DMS153 treated with DMSO at 0.1 percent for 48 hours (cell line): ENCODE data around the gene RHNO1.

Source experiments
- DNase-seq: peaks from one replicate; lab custom pipeline; 2025; ENCODE audit not compliant: unreplicated experiment; lab: John Stamatoyannopoulos, UW

Gene RHNO1, protein sequence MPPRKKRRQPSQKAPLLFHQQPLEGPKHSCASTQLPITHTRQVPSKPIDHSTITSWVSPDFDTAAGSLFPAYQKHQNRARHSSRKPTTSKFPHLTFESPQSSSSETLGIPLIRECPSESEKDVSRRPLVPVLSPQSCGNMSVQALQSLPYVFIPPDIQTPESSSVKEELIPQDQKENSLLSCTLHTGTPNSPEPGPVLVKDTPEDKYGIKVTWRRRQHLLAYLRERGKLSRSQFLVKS

DNA sequence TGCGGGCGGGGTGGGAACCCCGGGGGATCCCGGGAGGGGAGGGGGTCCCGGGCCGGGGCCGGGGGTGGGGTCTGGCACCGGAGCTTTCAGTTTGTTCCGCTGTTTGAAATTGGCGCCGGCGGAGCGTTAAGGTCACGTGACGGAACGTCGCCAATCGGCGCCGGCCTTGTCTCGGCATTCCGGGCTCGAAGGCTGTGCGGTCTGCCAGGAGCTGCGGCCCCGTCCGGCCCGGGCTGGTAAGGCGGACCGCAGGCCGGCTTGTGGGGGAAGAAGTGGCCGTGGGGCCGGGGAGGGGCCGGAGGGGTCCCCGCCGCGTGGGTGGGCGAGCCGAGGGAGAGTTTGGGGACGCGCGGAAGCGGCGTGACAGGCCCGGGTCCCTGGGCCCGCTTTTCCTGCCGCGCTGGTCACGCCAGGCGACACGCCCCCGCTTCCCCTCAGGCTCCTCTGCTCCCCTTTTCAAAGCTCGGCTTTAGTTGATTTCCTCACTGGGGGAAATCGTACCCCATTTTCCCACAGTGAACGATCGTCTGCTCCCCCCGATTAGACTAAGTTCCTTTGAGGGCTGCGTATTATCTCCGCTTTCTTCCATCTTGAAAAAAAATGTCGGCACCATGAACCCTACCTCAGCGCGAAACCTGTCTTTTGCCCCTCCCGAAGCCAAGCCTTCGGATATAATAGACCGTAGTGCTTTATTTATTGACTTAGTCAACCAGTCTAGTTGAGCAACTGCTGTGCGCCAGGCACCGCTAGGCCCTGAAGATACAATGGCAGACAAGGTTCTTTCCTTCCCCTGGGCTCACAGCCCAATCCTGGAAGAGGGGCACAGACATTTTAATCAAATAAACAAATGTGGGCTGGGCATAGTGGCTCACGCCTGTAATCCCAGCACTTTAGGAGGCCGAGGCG is at the start of gene RHNO1, which contains the start of gene FOXM1:
Gene RHNO1 (plus strand): TSS at position 177 of the 906 bp plus-strand sequence. CDS start 8,144 bp downstream, outside the sequence.
Gene FOXM1 (minus strand): TSS at position 128 of the 906 bp plus-strand sequence. CDS start 2,696 bp downstream, outside the sequence.
- DNase-seq, result peak; percentile 87

DNA sequence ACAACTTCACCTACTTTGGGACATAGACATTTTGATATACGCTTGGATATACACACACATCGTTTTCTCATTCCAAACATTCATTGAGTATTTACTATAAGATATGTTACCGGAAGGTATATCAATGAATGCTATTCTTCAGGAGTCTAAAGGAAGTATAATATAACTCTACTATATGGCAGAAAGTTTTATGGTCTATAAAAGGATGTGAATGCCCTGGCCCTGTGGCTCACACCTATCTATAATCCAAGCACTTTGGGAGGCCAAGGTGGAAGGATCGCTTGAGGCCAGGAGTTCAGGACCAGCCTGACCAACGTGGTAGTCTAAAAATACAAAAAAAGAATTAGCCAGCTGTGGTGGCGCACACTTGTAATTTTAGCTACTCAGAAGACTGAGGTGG is 47.7 kb upstream of the RHNO1 start:
- DNase-seq, result no peak

GRCh38 chr12:2832550-2833127 is 44.4 kb upstream of the RHNO1 start:
- peak; percentile 21 for DNase-seq

GRCh38 chr12:2833327-2833726 is 43.7 kb upstream of the RHNO1 start:
- DNase-seq, result no peak

DNA sequence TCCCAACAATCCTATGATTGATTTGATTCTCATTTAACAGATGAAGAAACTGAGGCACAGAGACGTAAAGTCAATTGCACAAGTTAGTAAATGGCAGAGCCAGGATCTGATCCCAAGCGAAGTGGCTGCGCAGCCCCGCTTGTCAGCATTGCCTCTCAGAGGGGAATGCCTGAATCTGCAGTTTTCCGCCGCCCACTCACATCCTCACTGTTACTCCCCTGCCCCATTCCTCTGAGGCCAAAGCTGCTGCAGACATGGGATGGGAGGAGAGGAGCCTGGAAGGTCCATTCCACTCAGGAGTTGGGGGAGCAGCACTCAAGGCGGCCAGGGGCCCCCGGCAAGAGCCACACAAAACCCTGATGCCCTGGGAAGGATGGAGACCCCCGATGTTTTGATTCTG is 43.2 kb upstream of the RHNO1 start:
- no peak for DNase-seq

GRCh38 chr12:2834581-2835491 is 42.2 kb upstream of the RHNO1 start, which contains the start of gene NRIP2:
NRIP2 (minus strand) TSS chr12:2835035; CDS start chr12:2834983, 52 bp downstream.
- no peak for DNase-seq

GRCh38 chr12:2835691-2836403 is 41.2 kb upstream of the RHNO1 start:
- DNase-seq, result no peak

DNA sequence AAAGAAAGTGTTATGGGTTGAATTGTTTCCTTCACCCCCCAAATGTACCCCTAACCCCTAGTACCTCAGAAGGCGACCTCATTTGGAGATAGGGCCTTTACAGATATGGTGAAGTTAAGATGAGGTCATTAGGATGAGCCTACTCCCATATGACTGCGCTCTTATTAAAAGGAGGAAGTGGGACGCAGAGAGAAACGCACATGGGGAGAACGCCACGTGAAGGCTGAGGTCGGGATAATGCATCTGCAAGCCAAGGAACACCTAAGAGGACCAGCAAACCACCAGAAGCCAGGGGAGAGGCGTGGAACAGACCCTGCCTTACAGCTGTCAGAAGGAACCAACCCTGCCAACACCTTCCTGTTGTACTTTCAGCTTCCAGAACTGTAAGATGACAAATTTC is 40.4 kb upstream of the RHNO1 start:
- no peak for DNase-seq

- no peak for DNase-seq
Observed at GRCh38 chr12:2841056-2841650, 35.9 kb upstream of the RHNO1 start.

- no peak for DNase-seq
Observed at GRCh38 chr12:2842948-2843347, 34.1 kb upstream of the RHNO1 start.

- no peak for DNase-seq
Observed at GRCh38 chr12:2844786-2845185, 32.2 kb upstream of the RHNO1 start.

- DNase-seq, result no peak
Observed at GRCh38 chr12:2845280-2845679, 31.7 kb upstream of the RHNO1 start.

DNA sequence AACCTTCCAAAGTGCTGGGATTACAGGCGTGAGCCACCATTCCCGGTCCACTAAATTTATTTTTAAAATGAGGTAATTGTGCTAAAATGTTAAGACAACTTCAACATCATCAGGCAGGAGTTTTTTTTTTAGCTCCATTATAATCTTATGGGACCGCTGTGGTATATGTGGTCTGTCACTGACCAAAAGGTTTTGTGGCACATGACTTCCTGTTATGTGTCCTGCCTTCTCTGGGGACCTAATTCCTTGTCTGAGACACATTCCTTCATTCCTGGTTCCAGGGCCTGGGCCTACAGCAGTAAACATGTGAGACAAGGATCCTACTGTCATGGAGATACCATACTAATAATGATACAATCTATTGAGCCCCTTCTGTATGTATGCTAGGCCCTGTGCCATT is 25.1 kb upstream of the RHNO1 start:
- DNase-seq, result no peak

- peak; percentile 49 for DNase-seq
Observed at GRCh38 chr12:2853626-2854025, 23.4 kb upstream of the RHNO1 start.

DNA sequence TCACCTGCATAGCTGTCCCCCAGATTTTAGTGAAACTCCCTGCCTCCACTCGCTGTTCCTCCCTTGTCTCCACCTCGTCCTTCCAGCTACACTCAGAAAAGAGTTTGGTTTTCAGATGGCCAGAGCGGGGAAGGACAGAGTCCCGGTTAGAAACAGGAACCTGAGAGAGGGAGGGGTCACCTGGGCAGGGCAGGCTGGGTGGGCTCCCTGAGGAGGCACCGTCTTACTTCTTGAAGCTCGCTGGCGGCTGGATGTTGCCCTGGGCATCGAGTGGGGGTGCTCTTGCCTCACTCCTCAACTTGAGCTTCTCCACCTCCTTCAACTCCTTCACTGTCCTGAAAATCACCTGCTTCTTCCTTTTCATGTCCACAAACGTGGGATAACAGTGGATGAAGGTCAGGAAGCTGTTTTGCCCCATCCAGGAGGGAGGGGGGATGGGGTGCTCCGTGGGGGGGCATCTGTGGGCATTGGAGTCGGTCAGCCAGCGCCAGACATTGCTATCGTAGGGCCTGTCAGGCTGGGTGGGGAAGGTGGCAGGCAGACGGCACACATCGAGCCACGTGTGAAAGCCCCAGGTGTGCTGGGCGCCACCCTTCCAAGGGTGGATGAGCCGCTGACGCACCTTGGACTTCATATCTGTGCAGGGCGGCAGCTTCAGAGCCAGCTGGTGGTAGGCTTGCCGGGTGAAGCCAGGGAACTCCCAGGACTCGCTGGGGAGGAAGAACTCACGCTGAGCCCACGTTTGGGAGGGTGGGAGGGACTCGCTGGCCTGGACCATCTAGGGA is 22.2 kb upstream of the RHNO1 start:
- DNase-seq, result no peak

- no peak for DNase-seq
Observed at GRCh38 chr12:2855546-2855945, 21.5 kb upstream of the RHNO1 start.

- DNase-seq, result no peak
Observed at GRCh38 chr12:2856051-2856450, 21.0 kb upstream of the RHNO1 start.

GRCh38 chr12:2857021-2857431 is 20.0 kb upstream of the RHNO1 start, which contains the start of gene TEX52:
TEX52 (minus strand) TSS chr12:2857039; CDS start chr12:2857026, 13 bp downstream.
- DNase-seq, result no peak

DNA sequence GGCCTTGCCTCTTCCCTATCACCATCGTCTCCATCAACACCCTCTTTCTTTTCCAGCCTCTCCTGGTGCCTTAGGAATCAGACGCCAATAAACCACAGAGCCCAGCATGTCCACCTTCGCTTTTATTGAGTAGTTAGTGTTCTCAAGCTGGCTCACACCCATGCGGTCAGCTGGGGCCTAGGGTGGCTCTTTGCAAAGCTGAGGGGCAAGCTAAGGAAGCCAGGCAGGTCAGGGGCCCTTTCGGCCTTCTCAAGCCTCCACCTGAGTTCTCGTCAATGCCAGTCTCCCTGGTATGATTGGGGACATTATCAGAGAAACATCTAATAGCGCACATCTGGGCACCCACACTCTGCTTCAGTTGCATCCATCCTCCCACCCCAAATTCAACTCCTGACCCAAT is 19.4 kb upstream of the RHNO1 start:
- no peak for DNase-seq
